ENCODE measurements around the gene SDHA.
"Not testable (repeated sequence)": the region's sequence is repeated elsewhere in the genome, so short reads cannot be mapped to it uniquely, and the experiment has no call there.

Gene SDHA

GRCh38 chr5:198516-199196 lies 19.5 kb upstream of the SDHA start:
- DNase-seq, result no peak

GRCh38 chr5:199197-199949 lies 18.7 kb upstream of the SDHA start:
- no peak for DNase-seq

- no peak for DNase-seq
Observed at GRCh38 chr5:199950-200645, 18.0 kb upstream of the SDHA start.

GRCh38 chr5:200985-201384 lies 17.1 kb upstream of the SDHA start:
- DNase-seq, result no peak

- DNase-seq, result no peak
Observed at GRCh38 chr5:201672-202071, 16.4 kb upstream of the SDHA start.

DNA sequence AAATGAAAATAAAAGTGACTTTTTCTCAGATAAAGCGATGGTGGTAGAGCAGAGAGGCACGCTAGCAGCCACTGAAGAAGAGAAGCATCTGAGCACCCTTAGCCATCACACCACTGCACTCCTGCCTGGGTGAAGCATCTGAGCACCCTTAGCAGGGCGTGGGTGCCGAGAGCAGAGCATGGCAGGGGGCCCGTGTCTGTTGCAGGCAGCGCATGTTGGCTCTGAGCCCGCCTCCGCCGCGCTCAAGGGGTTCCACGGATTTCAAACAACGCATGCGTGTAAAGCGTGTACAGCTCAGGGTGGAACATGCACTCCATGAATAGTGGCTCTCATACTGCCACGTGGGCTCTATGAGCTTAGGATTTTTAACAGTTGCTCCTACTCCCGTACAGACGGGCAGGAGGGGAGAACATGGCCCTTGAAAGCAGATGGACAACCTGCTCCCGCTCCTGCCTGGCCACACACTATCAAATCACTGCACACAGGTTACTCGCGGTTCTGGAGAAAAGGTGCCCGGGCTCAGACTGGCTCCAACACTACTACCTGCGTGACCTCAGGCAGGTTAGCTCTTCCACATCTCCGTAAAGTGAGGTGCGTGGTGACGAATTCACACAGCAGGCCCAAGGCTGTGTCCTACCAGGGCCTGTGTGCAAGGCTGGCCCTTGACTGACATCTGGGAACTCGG lies 14.7 kb upstream of the SDHA start:
- no peak for DNase-seq

DNA sequence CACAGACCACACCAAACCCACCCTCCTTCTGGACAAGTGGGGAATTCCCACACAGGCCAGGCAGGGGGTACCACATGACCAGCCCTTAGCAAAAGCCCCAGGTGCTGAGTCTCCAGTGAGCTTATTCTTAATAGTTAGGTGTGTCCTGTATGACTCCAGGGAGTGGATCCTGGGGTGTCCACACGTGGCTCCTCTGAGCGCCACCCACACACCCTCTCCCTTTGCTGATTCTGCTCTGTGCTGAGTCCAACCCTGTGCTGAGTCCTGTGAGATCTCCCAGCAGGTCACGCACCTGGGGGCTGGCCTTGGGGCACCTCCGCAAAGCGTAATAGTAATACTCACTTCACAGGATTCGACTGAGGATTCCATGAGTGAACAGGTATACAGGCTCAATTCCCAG lies 14.1 kb upstream of the SDHA start:
- no peak for DNase-seq

GRCh38 chr5:204462-204861 lies 13.7 kb upstream of the SDHA start:
- DNase-seq, result no peak

GRCh38 chr5:204966-205670 lies 13.0 kb upstream of the SDHA start:
- no peak for DNase-seq

GRCh38 chr5:206406-206805 lies 11.7 kb upstream of the SDHA start:
- DNase-seq, result no peak

GRCh38 chr5:206927-207536 lies 11.1 kb upstream of the SDHA start:
- no peak for DNase-seq

- no peak for DNase-seq
Observed at GRCh38 chr5:207599-207998, 10.5 kb upstream of the SDHA start.

GRCh38 chr5:208449-209114 lies 9.5 kb upstream of the SDHA start:
- no peak for DNase-seq

DNA sequence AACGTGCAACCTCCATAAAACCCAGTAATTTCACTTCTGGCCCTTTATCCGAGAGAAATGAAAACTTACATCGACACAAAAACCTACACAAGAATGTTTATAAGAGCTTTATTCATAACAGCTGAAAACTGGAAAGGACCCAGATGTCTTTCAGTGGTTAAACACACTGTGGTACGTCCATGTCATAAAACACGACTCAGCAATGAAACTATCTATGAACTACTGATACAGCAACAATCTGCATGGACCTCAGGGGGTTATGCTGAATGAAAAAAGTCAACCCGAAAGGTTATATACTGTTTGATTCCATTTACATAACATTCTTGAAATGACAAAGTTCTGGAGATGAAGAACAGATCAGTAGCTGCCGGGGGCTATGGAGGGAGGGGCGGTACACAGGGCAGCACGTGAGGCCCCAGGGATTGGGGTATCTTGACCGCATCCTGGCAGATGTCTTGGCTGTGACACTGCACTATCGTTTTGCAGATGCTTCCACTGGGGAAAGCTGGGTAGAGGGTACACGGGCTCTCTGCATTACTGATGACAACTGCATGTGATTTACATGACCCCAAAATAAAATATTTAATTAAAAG lies 4.2 kb upstream of the SDHA start:
- no peak for DNase-seq

- not testable (repeated sequence) for DNase-seq
Observed at GRCh38 chr5:215256-215655, 2.9 kb upstream of the SDHA start.

GRCh38 chr5:216076-216475 lies 2.0 kb upstream of the SDHA start:
- DNase-seq, result not testable (repeated sequence)

- peak; percentile 24 for DNase-seq
Observed at GRCh38 chr5:218457-219291, 554 bp downstream of the SDHA start.

DNA sequence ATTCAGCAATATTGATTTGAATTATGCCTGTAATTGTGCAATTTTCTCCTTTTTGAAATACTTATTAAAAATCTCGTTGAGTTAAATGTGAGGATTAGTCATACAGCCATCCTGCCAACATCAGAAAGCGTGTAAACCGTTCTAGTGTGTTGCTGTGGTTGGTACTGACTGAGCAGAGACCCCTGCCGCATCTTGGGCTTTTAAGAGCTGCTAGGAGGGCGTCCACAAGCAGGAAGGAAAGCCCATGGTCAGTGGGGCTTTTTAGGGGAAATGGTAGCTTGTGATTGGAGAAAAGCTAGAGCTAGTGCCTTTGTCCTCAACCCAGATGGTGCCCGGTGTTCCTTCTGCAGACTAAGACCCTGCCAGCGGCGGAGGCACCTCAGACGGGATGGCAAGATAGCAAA lies 1.3 kb downstream of the SDHA start:
- peak; percentile 18 for DNase-seq

GRCh38 chr5:219991-220390 lies 1.9 kb downstream of the SDHA start:
- no peak for DNase-seq

DNA sequence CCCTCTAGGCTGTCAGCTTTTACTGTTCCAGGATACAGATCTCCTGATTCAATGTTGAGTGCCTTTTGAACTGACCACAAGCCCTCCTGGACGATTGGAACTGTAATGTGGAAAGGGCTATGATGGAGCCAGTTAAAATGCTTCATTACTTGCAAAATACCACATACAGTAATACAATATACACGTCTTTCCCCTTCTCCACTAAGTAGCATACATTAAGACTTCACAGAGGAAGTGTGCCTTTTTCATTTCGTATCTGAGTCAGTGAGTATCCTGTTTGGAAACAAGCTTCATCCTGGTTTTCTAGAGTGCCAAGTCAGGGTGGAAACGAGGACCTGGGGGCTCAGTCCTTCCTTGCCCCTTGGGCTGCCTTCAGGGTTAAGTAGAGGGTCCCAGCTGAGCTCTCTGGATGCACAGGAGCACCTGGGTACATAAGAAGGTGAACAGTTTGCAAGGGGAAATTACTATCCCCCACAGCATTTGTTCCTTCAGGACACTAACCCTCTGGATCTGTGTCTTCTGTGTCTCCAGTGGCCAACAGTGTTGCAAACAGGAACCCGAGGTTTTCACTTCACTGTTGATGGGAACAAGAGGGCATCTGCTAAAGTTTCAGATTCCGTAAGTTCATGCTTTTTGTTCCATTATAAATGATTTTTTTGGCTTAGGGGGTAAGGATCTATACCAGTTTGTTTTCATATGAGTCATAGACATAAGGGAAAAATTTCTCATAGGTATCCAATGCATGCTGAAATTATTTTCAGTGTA lies 5.0 kb downstream of the SDHA start:
- not testable (repeated sequence) for DNase-seq
